H9 (cell line): ENCODE measurements around the gene TMEM198. TPM values are rescaled to one million over a fixed set of nuclear protein-coding genes. Genes with fewer than 3 reads are reported as not detected.
A peak's percentile ranks its signal among the peaks of the same experiment; 100 is the strongest.

Experiments used
- DNase-seq: peaks from one replicate; pipeline ENCODE4 v3.0.0-alpha.2; 2017
- H2AFZ ChIP-seq: one replicate; pipeline ENCODE4 v1.6.1; 2013; ENCODE audit warnings: mild to moderate bottlenecking, low read length, control low read depth, moderate library complexity
- H2AK5ac ChIP-seq: 2 replicates; pipeline ENCODE4 v1.6.1; 2013; ENCODE audit warnings: low read length, control low read depth, mixed read lengths; ENCODE audit not compliant: insufficient read length
- H2BK120ac ChIP-seq: one replicate; pipeline ENCODE4 v1.6.1; 2013; ENCODE audit warnings: low read depth, mild to moderate bottlenecking, low read length, control low read depth, inconsistent platforms; ENCODE audit not compliant: poor library complexity, severe bottlenecking
- H2BK12ac ChIP-seq: 2 replicates; pipeline ENCODE4 v1.6.1; 2013; ENCODE audit warnings: low read length, control low read depth, mixed read lengths, low read depth; ENCODE audit not compliant: insufficient read length
- H2BK15ac ChIP-seq: 2 replicates; pipeline ENCODE4 v1.6.1; 2013; ENCODE audit warnings: low read depth, low read length, control low read depth
- H2BK20ac ChIP-seq: one replicate; pipeline ENCODE4 v1.6.1; 2013; ENCODE audit warnings: low read depth, mild to moderate bottlenecking, low read length, control low read depth, inconsistent platforms; ENCODE audit not compliant: poor library complexity, severe bottlenecking
- H2BK5ac ChIP-seq: 2 replicates; pipeline ENCODE4 v1.6.1; 2013; ENCODE audit warnings: low read length, control low read depth, mixed read lengths; ENCODE audit not compliant: insufficient read length
- H3K14ac ChIP-seq: 2 replicates; pipeline ENCODE4 v1.6.1; 2013; ENCODE audit warnings: low read length, control low read depth; ENCODE audit not compliant: insufficient read depth
- H3K18ac ChIP-seq: 2 replicates; pipeline ENCODE4 v1.6.1; 2013; ENCODE audit warnings: low read depth, mild to moderate bottlenecking, mixed read lengths, low read length, control low read depth; ENCODE audit not compliant: insufficient read length
- H3K23ac ChIP-seq: 2 replicates; pipeline ENCODE4 v1.6.1; 2013; ENCODE audit warnings: low read length, control low read depth, mixed read lengths, low read depth; ENCODE audit not compliant: insufficient read length
- H3K23me2 ChIP-seq: 2 replicates; pipeline ENCODE4 v1.6.1; 2013; ENCODE audit warnings: low read depth, mild to moderate bottlenecking, mixed read lengths, low read length, control low read depth; ENCODE audit not compliant: insufficient read length, poor library complexity, severe bottlenecking
- H3K27ac ChIP-seq: 2 replicates; pipeline ENCODE4 v1.5.1; 2013; ENCODE audit warnings: low read length, control low read depth, mixed read lengths, low read depth; ENCODE audit not compliant: insufficient read length
- H3K27me3 ChIP-seq: 2 replicates; pipeline ENCODE4 v1.6.1; 2013; ENCODE audit warnings: low read length, control low read depth, inconsistent platforms; ENCODE audit not compliant: insufficient read depth
- H3K4ac ChIP-seq: 2 replicates; pipeline ENCODE4 v1.6.1; 2013; ENCODE audit warnings: low read depth, mild to moderate bottlenecking, control low read depth, inconsistent platforms, low read length, moderate library complexity
- H3K4me1 ChIP-seq: 2 replicates; pipeline ENCODE4 v1.6.1; 2013; ENCODE audit warnings: low read length, control low read depth, inconsistent platforms; ENCODE audit not compliant: insufficient read depth
- H3K4me2 ChIP-seq: 2 replicates; pipeline ENCODE4 v1.6.1; 2013; ENCODE audit warnings: low read length, control low read depth, mixed read lengths; ENCODE audit not compliant: insufficient read length, insufficient read depth
- H3K56ac ChIP-seq: 2 replicates; pipeline ENCODE4 v1.6.1; 2013; ENCODE audit warnings: low read depth, mild to moderate bottlenecking, mixed read lengths, low read length, control low read depth; ENCODE audit not compliant: insufficient read length
- H3K79me1 ChIP-seq: 2 replicates; pipeline ENCODE4 v1.6.1; 2013; ENCODE audit warnings: low read depth, mild to moderate bottlenecking, moderate library complexity, low read length, control low read depth, inconsistent platforms; ENCODE audit not compliant: insufficient read depth, poor library complexity, severe bottlenecking
- H3K79me2 ChIP-seq: 2 replicates; pipeline ENCODE4 v1.6.1; 2013; ENCODE audit warnings: low read length, control low read depth, inconsistent platforms; ENCODE audit not compliant: insufficient read depth
- H3K9ac ChIP-seq: 2 replicates; pipeline ENCODE4 v1.6.1; 2013; ENCODE audit warnings: low read length, control low read depth, mixed read lengths; ENCODE audit not compliant: insufficient read length; ENCODE audit errors: extremely low read depth
- H3K9me3 ChIP-seq: one replicate; pipeline ENCODE4 v1.6.1; 2013; ENCODE audit warnings: low read depth, low read length, inconsistent platforms; ENCODE audit not compliant: control insufficient read depth
- H3T11ph ChIP-seq: one replicate; pipeline ENCODE4 v1.6.1; 2013; ENCODE audit warnings: mild to moderate bottlenecking, low read length, control low read depth, inconsistent platforms
- H4K20me1 ChIP-seq: one replicate; pipeline ENCODE4 v1.6.1; 2013; ENCODE audit not compliant: control insufficient read depth, insufficient read length, insufficient read depth
- H4K5ac ChIP-seq: 2 replicates; pipeline ENCODE4 v1.6.1; 2013; ENCODE audit warnings: low read depth, mild to moderate bottlenecking, mixed read lengths, low read length, control low read depth; ENCODE audit not compliant: insufficient read length
- H4K8ac ChIP-seq: replicated peaks from 2 replicates; pipeline ENCODE4 v1.6.1; 2013; ENCODE audit warnings: low read length, control low read depth, mixed read lengths, low read depth; ENCODE audit not compliant: insufficient read length
- H4K91ac ChIP-seq: 2 replicates; pipeline ENCODE4 v1.6.1; 2013; ENCODE audit warnings: low read depth, mild to moderate bottlenecking, moderate library complexity, mixed read lengths, low read length, control low read depth; ENCODE audit not compliant: insufficient read length
- H3K27ac Mint-ChIP-seq, 3 experiments: 2 replicates in 2 of 3; 3 replicates in 1 of 3; pipeline ENCODE4 v1.8.0; 2020 to 2021; ENCODE audit warnings: mixed read lengths in 3 of 3, mild to moderate bottlenecking in 1 of 3, moderate library complexity in 1 of 3
- H3K27me3 Mint-ChIP-seq: 2 replicates; pipeline ENCODE4 v1.8.0; 2021; ENCODE audit warnings: low read depth, mild to moderate bottlenecking, moderate library complexity, mixed read lengths
- H3K36me3 Mint-ChIP-seq, 3 experiments: 2 replicates in 2 of 3; 3 replicates in 1 of 3; pipeline ENCODE4 v1.8.0; 2020 to 2021; ENCODE audit warnings: low read depth in 3 of 3, mixed read lengths in 3 of 3; ENCODE audit not compliant: insufficient read depth in 1 of 3
- H3K4me1 Mint-ChIP-seq, 2 experiments: 2 replicates each; pipeline ENCODE4 v1.8.0; 2020; ENCODE audit warnings: mixed read lengths in 2 of 2
- H3K4me3 Mint-ChIP-seq, 2 experiments: 2 replicates in 1 of 2; 3 replicates in 1 of 2; pipeline ENCODE4 v1.8.0; 2020 to 2021; ENCODE audit warnings: mild to moderate bottlenecking in 2 of 2, mixed read lengths in 2 of 2, moderate library complexity in 1 of 2
- H3K9me3 Mint-ChIP-seq, 2 experiments: 2 replicates in 1 of 2; 3 replicates in 1 of 2; pipeline ENCODE4 v1.8.0; 2020; ENCODE audit warnings: mild to moderate bottlenecking in 2 of 2, mixed read lengths in 2 of 2, moderate library complexity in 1 of 2
- WGBS: extraction: QIAGEN DNeasy Blood & Tissue Kit; methylation state at CpG from one replicate; pipeline ENCODE4 v1.1.7; 2013; ENCODE audit warnings: missing lambda C conversion rate, low lambda C conversion rate, mixed read lengths; ENCODE audit not compliant: insufficient read length; ENCODE audit errors: extremely low coverage; 5-methylcytosine and 5-hydroxymethylcytosine counted together
- total RNA-seq: library from RNA; stranded (reverse); gene quantifications from 2 replicates; pipeline ENCODE4 v1.2.1, GENCODE V29; 2021
- TF ChIP-seq, protein P1 (sequence below): fragments of 200-600 bp; sonication (generic); conservative IDR thresholded peaks from 3 replicates; pipeline ENCODE4 v1.8.0; 2021; ENCODE audit warnings: antibody characterized with exemption, mild to moderate bottlenecking

TMEM198 gene
- total RNA-seq, 1 experiment from 2014 or later: 7.7 TPM

DNA sequence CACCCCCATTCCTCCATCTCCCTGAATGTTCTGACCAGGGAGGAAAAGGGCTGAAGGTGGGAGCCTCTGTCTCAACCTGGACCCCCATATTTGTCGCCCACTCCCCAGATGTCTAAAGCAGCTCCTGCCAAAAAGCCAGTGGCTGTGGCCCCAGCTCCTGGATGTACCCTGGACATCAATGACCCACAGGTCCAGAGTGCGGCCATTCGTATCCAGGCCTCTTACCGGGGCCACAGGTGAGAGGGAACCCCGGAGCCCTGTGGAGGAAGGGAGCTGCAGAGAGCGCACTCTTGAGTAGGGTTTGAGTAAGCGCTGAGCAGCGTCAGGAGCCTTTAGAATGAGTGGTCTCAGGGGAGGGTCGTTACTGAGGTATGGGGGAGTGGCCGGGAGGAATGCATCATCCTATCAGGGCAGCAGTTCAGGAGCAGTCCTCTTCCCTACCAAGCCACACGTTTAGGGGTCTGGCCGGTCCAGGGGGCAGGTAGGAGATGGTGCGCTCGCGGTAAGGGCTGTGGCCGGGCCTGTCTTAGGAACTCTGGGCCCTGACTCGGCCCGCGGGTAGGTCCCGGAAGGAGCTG, 47.5 kb upstream of the TMEM198 start:
- Histone ChIP-seq H2BK5ac (no peak overlapping the region), H4K91ac (no peak overlapping the region), H3T11ph (no peak overlapping the region), H3K23me2 (peaks cover 24% of the 10 kb centered on the region), H3K4ac (no peak overlapping the region), H3K14ac (no peak overlapping the region), H4K20me1 (peaks cover 5% of the 10 kb centered on the region), H3K27me3 (peaks cover 15% of the 10 kb centered on the region; the same call in 1 of the 2 replicates), H4K5ac (no peak overlapping the region), H3K9ac (no peak overlapping the region), H3K79me1 (no peaks in the 10 kb centered on the region), H3K23ac (no peak overlapping the region), H4K8ac (no peak overlapping the region), H3K27ac (no peak overlapping the region), H2BK15ac (no peak overlapping the region), H3K79me2 (no peaks in the 10 kb centered on the region), H2BK120ac (no peak overlapping the region), H2BK20ac (no peak overlapping the region), H3K18ac (no peak overlapping the region), H2AK5ac (no peak overlapping the region), H2AFZ (no peak overlapping the region), H3K56ac (no peak overlapping the region), H3K9me3 (no peaks in the 10 kb centered on the region), H3K4me1 (peaks cover 12% of the 10 kb centered on the region; the same call in 1 of the 2 replicates), H2BK12ac (no peak overlapping the region), H3K4me2 (peak overlapping the region; percentile 77)
- Mint-ChIP-seq H3K27me3 (peaks cover 59% of the 10 kb centered on the region), H3K4me1 (peaks cover 32 to 50% of the 10 kb centered on the region in 2 experiments), H3K4me3 (peak overlapping the region; percentile 32 to 96; a peak in 4 of 5 replicates), H3K36me3 (no peaks in the 10 kb centered on the region; a peak in 1 of 7 replicates), H3K9me3 (no peaks in the 10 kb centered on the region; a peak in 1 of 5 replicates), H3K27ac (peak overlapping the region in 1 of 3 experiments; percentile 74; a peak in 1 of 7 replicates)
- no CpG with 5 or more reads among the region's 20 CpGs for WGBS
- no peak for DNase-seq
- TF ChIP-seq, protein P1, sequence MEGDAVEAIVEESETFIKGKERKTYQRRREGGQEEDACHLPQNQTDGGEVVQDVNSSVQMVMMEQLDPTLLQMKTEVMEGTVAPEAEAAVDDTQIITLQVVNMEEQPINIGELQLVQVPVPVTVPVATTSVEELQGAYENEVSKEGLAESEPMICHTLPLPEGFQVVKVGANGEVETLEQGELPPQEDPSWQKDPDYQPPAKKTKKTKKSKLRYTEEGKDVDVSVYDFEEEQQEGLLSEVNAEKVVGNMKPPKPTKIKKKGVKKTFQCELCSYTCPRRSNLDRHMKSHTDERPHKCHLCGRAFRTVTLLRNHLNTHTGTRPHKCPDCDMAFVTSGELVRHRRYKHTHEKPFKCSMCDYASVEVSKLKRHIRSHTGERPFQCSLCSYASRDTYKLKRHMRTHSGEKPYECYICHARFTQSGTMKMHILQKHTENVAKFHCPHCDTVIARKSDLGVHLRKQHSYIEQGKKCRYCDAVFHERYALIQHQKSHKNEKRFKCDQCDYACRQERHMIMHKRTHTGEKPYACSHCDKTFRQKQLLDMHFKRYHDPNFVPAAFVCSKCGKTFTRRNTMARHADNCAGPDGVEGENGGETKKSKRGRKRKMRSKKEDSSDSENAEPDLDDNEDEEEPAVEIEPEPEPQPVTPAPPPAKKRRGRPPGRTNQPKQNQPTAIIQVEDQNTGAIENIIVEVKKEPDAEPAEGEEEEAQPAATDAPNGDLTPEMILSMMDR: no peak
